Measurements from ENCODE around the gene SERINC3.

- TF ChIP-seq CTCF (conservative IDR thresholded peaks at IDR 0.05 in 1 of 2, IDR thresholded peaks at IDR 0.05 in 1 of 2; ENCODE audit: low read depth in 1 of 2, low read length in 2 of 2), result no peak
- no peak for TF ChIP-seq EZH2 (IDR thresholded peaks at IDR 0.05; ENCODE audit: low read length, missing control alignments)
Observed at GRCh38 chr20:44571362-44571988, 49.6 kb upstream of the SERINC3 start.
